B cell (primary cell): Measurements from ENCODE around the gene ZNF184.

Source experiments
- EZH2 ChIP-seq: IDR thresholded peaks from 2 replicates; pipeline ENCODE4 v1.6.1; 2012; ENCODE audit warnings: borderline replicate concordance, low read depth, mild to moderate bottlenecking, moderate library complexity, low read length; ENCODE audit not compliant: insufficient read depth, poor library complexity, severe bottlenecking
- TF ChIP-seq, protein P1 (sequence below): fragments of 200-600 bp; IDR thresholded peaks from one replicate; pipeline ENCODE4 v1.8.0; 2022; ENCODE audit warnings: antibody characterized with exemption, mild to moderate bottlenecking

DNA sequence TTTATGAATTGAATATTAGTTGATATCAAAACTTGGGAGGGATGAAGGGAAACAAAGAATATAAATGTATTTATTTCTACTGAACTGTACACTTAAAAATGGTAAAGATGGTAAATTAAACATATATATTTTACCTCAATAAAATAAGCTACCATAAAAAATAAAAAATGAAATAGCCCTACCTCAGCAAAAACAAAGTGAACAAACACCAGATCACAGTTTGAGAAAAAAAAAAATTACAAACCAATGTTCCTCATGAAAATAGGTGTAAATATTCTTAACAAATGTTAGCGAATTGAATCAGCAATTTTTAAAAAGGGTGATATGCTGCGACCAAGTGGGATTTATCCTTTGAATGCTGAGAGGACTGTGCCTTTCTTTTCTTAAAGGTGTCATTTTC, 28.3 kb upstream of the ZNF184 start:
- TF ChIP-seq, protein P1, sequence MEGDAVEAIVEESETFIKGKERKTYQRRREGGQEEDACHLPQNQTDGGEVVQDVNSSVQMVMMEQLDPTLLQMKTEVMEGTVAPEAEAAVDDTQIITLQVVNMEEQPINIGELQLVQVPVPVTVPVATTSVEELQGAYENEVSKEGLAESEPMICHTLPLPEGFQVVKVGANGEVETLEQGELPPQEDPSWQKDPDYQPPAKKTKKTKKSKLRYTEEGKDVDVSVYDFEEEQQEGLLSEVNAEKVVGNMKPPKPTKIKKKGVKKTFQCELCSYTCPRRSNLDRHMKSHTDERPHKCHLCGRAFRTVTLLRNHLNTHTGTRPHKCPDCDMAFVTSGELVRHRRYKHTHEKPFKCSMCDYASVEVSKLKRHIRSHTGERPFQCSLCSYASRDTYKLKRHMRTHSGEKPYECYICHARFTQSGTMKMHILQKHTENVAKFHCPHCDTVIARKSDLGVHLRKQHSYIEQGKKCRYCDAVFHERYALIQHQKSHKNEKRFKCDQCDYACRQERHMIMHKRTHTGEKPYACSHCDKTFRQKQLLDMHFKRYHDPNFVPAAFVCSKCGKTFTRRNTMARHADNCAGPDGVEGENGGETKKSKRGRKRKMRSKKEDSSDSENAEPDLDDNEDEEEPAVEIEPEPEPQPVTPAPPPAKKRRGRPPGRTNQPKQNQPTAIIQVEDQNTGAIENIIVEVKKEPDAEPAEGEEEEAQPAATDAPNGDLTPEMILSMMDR, result no peak
- TF ChIP-seq EZH2, result no peak
